Measurements from ENCODE around the gene IPO9.

Gene IPO9

GRCh38 chr1:201902198-201902597, 73.2 kb downstream of the IPO9 start:
- ATAC-seq: no peak
- no peak for TF ChIP-seq TOX (CRISPR knock-in tag; IDR thresholded peaks at IDR 0.05; ENCODE audit: borderline replicate concordance)
- no peak for TF ChIP-seq GLIS3 (CRISPR knock-in tag; IDR thresholded peaks at IDR 0.05)
- TF ChIP-seq OSR1 (CRISPR knock-in tag; IDR thresholded peaks at IDR 0.05): no peak
- no peak for TF ChIP-seq ZNF565 (CRISPR knock-in tag; conservative IDR thresholded peaks at IDR 0.05; ENCODE audit: low read depth)
- TF ChIP-seq ZFP30 (CRISPR knock-in tag; IDR thresholded peaks at IDR 0.05): no peak
- TF ChIP-seq, protein P1, sequence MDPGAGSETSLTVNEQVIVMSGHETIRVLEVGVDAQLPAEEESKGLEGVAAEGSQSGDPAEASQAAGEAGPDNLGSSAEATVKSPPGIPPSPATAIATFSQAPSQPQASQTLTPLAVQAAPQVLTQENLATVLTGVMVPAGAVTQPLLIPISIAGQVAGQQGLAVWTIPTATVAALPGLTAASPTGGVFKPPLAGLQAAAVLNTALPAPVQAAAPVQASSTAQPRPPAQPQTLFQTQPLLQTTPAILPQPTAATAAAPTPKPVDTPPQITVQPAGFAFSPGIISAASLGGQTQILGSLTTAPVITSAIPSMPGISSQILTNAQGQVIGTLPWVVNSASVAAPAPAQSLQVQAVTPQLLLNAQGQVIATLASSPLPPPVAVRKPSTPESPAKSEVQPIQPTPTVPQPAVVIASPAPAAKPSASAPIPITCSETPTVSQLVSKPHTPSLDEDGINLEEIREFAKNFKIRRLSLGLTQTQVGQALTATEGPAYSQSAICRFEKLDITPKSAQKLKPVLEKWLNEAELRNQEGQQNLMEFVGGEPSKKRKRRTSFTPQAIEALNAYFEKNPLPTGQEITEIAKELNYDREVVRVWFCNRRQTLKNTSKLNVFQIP (CRISPR knock-in tag; IDR thresholded peaks at IDR 0.05; ENCODE audit: borderline replicate concordance, low read depth): no peak
- no peak for TF ChIP-seq PPARA (CRISPR knock-in tag; IDR thresholded peaks at IDR 0.05; ENCODE audit: borderline replicate concordance)
- no peak for TF ChIP-seq ISL1 (CRISPR knock-in tag; IDR thresholded peaks at IDR 0.05)
- TF ChIP-seq CSDC2 (CRISPR knock-in tag; IDR thresholded peaks at IDR 0.05): no peak
- TF ChIP-seq TCF4 (CRISPR knock-in tag; IDR thresholded peaks at IDR 0.05; ENCODE audit: borderline replicate concordance): no peak
- no peak for TF ChIP-seq BACH2 (CRISPR knock-in tag; IDR thresholded peaks at IDR 0.05; ENCODE audit: borderline replicate concordance)
- no peak for TF ChIP-seq ESRRG (CRISPR knock-in tag; IDR thresholded peaks at IDR 0.05)
- no peak for TF ChIP-seq CREB5 (CRISPR knock-in tag; IDR thresholded peaks at IDR 0.05; ENCODE audit: low read depth)
- TF ChIP-seq, protein P2, sequence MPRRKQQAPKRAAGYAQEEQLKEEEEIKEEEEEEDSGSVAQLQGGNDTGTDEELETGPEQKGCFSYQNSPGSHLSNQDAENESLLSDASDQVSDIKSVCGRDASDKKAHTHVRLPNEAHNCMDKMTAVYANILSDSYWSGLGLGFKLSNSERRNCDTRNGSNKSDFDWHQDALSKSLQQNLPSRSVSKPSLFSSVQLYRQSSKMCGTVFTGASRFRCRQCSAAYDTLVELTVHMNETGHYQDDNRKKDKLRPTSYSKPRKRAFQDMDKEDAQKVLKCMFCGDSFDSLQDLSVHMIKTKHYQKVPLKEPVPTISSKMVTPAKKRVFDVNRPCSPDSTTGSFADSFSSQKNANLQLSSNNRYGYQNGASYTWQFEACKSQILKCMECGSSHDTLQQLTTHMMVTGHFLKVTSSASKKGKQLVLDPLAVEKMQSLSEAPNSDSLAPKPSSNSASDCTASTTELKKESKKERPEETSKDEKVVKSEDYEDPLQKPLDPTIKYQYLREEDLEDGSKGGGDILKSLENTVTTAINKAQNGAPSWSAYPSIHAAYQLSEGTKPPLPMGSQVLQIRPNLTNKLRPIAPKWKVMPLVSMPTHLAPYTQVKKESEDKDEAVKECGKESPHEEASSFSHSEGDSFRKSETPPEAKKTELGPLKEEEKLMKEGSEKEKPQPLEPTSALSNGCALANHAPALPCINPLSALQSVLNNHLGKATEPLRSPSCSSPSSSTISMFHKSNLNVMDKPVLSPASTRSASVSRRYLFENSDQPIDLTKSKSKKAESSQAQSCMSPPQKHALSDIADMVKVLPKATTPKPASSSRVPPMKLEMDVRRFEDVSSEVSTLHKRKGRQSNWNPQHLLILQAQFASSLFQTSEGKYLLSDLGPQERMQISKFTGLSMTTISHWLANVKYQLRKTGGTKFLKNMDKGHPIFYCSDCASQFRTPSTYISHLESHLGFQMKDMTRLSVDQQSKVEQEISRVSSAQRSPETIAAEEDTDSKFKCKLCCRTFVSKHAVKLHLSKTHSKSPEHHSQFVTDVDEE (CRISPR knock-in tag; IDR thresholded peaks at IDR 0.05): no peak
- TF ChIP-seq ZNF8 (CRISPR knock-in tag; IDR thresholded peaks at IDR 0.05): no peak
- TF ChIP-seq ZC3H10 (CRISPR knock-in tag; IDR thresholded peaks at IDR 0.05): no peak

GRCh38 chr1:201903135-201903534, 74.2 kb downstream of the IPO9 start:
- TF ChIP-seq RARB (CRISPR knock-in tag; IDR thresholded peaks at IDR 0.05): no peak
- no peak for TF ChIP-seq GLIS3 (CRISPR knock-in tag; IDR thresholded peaks at IDR 0.05)
- TF ChIP-seq, protein P2 (CRISPR knock-in tag; IDR thresholded peaks at IDR 0.05): no peak
- TF ChIP-seq PPARA (CRISPR knock-in tag; IDR thresholded peaks at IDR 0.05; ENCODE audit: borderline replicate concordance): no peak
- no peak for TF ChIP-seq ZNF8 (CRISPR knock-in tag; IDR thresholded peaks at IDR 0.05)
- TF ChIP-seq CSDC2 (CRISPR knock-in tag; IDR thresholded peaks at IDR 0.05): no peak
- no peak for TF ChIP-seq TCF4 (CRISPR knock-in tag; IDR thresholded peaks at IDR 0.05; ENCODE audit: borderline replicate concordance)
- TF ChIP-seq ZFP30 (CRISPR knock-in tag; IDR thresholded peaks at IDR 0.05): no peak
- TF ChIP-seq, protein P3, sequence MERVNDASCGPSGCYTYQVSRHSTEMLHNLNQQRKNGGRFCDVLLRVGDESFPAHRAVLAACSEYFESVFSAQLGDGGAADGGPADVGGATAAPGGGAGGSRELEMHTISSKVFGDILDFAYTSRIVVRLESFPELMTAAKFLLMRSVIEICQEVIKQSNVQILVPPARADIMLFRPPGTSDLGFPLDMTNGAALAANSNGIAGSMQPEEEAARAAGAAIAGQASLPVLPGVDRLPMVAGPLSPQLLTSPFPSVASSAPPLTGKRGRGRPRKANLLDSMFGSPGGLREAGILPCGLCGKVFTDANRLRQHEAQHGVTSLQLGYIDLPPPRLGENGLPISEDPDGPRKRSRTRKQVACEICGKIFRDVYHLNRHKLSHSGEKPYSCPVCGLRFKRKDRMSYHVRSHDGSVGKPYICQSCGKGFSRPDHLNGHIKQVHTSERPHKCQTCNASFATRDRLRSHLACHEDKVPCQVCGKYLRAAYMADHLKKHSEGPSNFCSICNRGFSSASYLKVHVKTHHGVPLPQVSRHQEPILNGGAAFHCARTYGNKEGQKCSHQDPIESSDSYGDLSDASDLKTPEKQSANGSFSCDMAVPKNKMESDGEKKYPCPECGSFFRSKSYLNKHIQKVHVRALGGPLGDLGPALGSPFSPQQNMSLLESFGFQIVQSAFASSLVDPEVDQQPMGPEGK (CRISPR knock-in tag; IDR thresholded peaks at IDR 0.05; ENCODE audit: borderline replicate concordance): no peak
- TF ChIP-seq SNAI2 (CRISPR knock-in tag; IDR thresholded peaks at IDR 0.05): no peak
- TF ChIP-seq CREB5 (CRISPR knock-in tag; IDR thresholded peaks at IDR 0.05; ENCODE audit: low read depth): no peak
- TF ChIP-seq, protein P1 (CRISPR knock-in tag; IDR thresholded peaks at IDR 0.05; ENCODE audit: borderline replicate concordance, low read depth): no peak
- no peak for TF ChIP-seq ISL1 (CRISPR knock-in tag; IDR thresholded peaks at IDR 0.05)
- no peak for TF ChIP-seq OSR1 (CRISPR knock-in tag; IDR thresholded peaks at IDR 0.05)
- TF ChIP-seq ZNF70 (CRISPR knock-in tag; IDR thresholded peaks at IDR 0.05): no peak
- TF ChIP-seq TOX (CRISPR knock-in tag; IDR thresholded peaks at IDR 0.05; ENCODE audit: borderline replicate concordance): no peak
- no peak for TF ChIP-seq ZFP3 (CRISPR knock-in tag; IDR thresholded peaks at IDR 0.05)
- TF ChIP-seq ZC3H10 (CRISPR knock-in tag; IDR thresholded peaks at IDR 0.05): no peak
- TF ChIP-seq CSRNP3 (CRISPR knock-in tag; IDR thresholded peaks at IDR 0.05): no peak
- ATAC-seq: peak; percentile 69
